Activated naive CD8-positive, alpha-beta T cell treated with anti-CD3 and anti-CD28 coated beads for 36 hours (primary cell): ENCODE data around the gene DDIAS. TPM values are rescaled to one million over a fixed set of nuclear protein-coding genes. Genes with fewer than 3 reads are reported as not detected.

Experiments
- DNase-seq: peaks from one replicate; pipeline ENCODE4 v3.0.0; 2021
- H3K27ac Mint-ChIP-seq: one replicate; pipeline ENCODE4 v1.8.0; 2022; ENCODE audit warnings: mild to moderate bottlenecking, moderate library complexity, mixed read lengths
- H3K27me3 Mint-ChIP-seq: one replicate; pipeline ENCODE4 v1.8.0; 2022; ENCODE audit warnings: mild to moderate bottlenecking, mixed read lengths
- H3K36me3 Mint-ChIP-seq: one replicate; pipeline ENCODE4 v1.8.0; 2021; ENCODE audit warnings: mild to moderate bottlenecking, mixed read lengths
- H3K4me1 Mint-ChIP-seq: one replicate; pipeline ENCODE4 v1.8.0; 2021; ENCODE audit warnings: mixed read lengths
- H3K4me3 Mint-ChIP-seq: one replicate; pipeline ENCODE4 v1.8.0; 2022; ENCODE audit warnings: mild to moderate bottlenecking, moderate library complexity, mixed read lengths
- H3K9me3 Mint-ChIP-seq: one replicate; pipeline ENCODE4 v1.8.0; 2022; ENCODE audit warnings: mixed read lengths
- total RNA-seq, 2 experiments: library from RNA; stranded (reverse); gene quantifications; one replicate each; pipeline ENCODE4 v1.2.3, GENCODE V29; 2021

DDIAS gene
- total RNA-seq, 2 experiments from 2014 or later: 28.8 to 31.8 TPM

DNA sequence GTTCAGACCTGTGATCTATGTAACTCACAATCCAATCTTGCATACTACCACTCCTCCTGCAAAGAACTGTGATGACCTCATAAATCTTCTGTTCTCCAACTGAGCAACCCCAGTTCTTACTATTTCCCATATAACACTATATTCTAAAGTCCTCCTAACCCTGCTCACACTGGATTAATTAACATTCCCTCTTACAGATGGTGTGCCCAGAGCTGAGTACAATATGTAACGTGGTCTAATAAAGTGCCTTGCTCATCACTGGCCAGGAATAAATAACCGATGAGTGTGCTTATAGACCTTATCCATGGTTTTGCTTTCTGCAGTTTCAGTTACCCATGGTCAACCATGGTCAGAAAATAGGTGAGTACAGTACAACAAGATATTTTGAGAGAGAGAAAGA is 29.9 kb upstream of the DDIAS start:
- Mint-ChIP-seq H3K9me3 (peaks cover 4% of the 10 kb centered on the region), H3K27me3 (no peaks in the 10 kb centered on the region), H3K4me3 (no peak overlapping the region), H3K36me3 (peaks cover 15% of the 10 kb centered on the region), H3K4me1 (peaks cover 28% of the 10 kb centered on the region), H3K27ac (no peak overlapping the region)
- DNase-seq: no peak

DNA sequence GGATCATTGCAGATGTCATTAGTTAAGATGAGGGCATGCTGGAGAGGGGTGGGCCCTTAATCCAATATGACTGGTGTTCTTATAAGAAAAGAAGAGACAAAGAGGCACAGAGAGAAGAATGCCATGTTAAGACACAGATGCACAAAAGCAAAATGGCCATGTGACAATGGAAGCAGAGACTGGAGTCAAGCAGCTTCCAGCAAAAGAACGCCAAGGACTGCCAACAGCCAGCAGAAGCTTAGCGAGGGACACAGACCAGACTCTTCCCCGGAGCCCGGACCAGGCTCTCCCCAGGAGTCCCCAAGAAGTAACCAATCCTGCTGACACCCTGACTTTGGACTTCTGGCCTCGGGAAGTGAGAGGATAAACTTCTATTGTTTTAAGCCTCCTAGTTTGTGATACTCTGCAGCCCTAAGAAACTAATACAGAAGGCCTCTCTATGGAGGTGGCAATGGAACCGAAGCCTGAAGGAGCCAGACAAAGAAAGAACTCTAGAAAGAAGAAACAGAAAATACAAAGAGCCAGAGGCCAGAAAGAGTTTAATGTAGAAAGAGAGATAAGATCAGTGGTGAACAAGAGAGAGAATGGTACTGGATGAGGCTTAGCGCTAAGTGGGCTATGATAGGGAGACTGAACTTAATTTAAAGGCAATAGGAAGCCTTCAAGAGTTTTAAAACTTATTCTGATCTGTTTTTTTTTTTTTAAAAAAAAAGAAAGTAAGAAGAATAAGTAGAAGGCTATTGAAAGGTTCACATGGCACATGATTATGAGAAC is 29.0 kb upstream of the DDIAS start:
- Mint-ChIP-seq H3K36me3 (peaks cover 20% of the 10 kb centered on the region), H3K27me3 (no peaks in the 10 kb centered on the region), H3K4me3 (no peak overlapping the region), H3K4me1 (peaks cover 25% of the 10 kb centered on the region), H3K9me3 (peaks cover 9% of the 10 kb centered on the region), H3K27ac (peak overlapping the region; percentile 20)
- no peak for DNase-seq

- H3K27me3 Mint-ChIP-seq: no peaks in the 10 kb centered on the region
- peaks cover 32% of the 10 kb centered on the region for H3K36me3 Mint-ChIP-seq
- peaks cover 23% of the 10 kb centered on the region for H3K4me1 Mint-ChIP-seq
- H3K27ac Mint-ChIP-seq: peak overlapping the region; percentile 35
- no peak for DNase-seq
- peaks cover 18% of the 10 kb centered on the region for H3K9me3 Mint-ChIP-seq
- H3K4me3 Mint-ChIP-seq: no peak overlapping the region
These were observed 27.6 kb upstream of the DDIAS start for GRCh38 chr11:82873919-82874333.

DNA sequence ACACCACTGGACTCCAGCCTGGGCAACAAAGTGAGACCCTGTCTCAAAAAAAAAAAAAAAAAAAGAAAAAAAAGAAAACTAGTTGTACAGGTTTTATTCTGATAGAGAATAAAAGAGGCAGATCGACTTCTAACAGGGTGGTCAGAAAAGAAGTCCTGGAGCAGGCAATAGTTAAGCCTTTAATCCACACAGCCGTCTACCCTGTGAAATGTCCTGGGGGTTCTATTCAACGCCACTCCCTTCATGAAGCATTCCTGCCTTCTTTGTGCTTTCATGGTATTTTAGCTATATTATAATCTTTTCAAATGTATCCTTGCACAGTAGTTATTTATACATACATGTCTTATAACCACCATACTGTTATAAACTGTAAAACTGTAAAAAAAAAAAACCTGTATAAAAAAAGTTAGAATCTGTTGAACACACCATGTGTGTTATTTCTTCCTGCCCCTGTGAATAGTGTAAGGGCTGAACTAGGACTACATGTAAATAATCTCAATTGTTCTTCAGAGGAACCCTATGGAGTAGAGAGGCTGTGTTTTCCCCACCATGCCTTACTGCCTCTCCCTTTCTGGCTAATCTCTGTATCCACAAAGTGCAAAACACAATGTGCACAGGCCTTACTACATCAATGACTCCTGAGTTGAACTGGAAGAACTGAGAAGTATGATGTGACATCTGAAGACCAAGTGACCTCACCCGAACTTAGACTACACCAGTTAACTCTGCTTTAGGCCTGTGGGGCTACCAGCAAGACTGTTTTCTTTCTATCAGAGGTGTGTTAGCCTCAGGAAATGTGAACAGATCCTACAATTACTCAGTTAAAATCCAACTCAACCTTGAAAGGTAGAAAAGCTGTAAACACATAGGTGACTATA is 26.7 kb upstream of the DDIAS start:
- Mint-ChIP-seq H3K4me3 (no peak overlapping the region), H3K36me3 (peaks cover 41% of the 10 kb centered on the region), H3K27me3 (no peaks in the 10 kb centered on the region), H3K27ac (no peak overlapping the region), H3K9me3 (peaks cover 18% of the 10 kb centered on the region), H3K4me1 (peaks cover 23% of the 10 kb centered on the region)
- no peak for DNase-seq

GRCh38 chr11:82883853-82884252 is 17.7 kb upstream of the DDIAS start:
- Mint-ChIP-seq H3K9me3 (peaks cover 8% of the 10 kb centered on the region), H3K27ac (peak overlapping the region; percentile 2), H3K4me1 (peaks cover 9% of the 10 kb centered on the region), H3K27me3 (no peaks in the 10 kb centered on the region), H3K36me3 (peaks cover 42% of the 10 kb centered on the region), H3K4me3 (no peak overlapping the region)
- DNase-seq: no peak

DNA sequence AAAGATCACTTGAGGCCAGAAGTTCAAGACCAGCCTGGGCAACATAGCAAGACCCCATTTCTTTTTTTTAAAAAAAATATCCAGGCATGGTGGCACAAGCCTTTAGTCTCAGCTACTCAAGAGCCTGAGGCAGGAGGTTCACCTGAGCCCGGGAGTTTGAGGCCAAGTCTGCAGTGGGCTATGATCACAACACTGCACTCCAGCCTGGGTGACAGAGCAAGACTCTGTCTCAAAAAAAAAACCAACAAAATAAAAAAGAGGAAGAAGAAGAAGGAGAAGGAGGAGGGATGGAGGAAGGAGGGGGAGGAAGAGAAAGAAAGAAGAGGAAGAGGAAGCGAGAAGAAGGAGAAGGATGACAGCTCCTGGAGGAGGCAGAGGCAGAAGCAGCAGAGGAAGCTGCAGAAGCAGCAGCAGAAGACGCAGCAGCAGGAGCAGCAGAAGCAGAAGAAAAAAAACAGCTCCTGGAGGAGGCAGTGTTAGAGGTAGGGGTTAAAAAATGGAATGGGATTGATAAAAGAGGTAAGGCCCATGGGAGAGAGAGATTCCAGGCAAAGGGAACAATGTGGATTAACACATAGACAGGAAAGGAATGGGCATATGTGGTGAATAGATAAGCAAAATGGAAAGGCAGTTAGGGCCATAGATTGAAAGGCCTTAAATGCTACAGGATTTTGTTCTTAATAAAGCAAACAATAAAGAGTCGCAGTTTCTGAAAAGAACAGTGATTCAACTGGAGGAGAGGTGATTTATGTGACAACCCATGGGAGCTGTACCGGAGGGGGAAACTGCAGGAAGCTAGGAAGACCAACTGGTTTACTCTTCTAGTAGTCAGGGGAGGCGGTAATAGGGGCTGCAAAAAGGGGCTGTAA is 12.2 kb upstream of the DDIAS start:
- Mint-ChIP-seq H3K4me3 (no peak overlapping the region), H3K4me1 (peaks cover 16% of the 10 kb centered on the region), H3K36me3 (peaks cover 6% of the 10 kb centered on the region), H3K27me3 (no peaks in the 10 kb centered on the region), H3K27ac (no peak overlapping the region), H3K9me3 (no peaks in the 10 kb centered on the region)
- no peak for DNase-seq

DNA sequence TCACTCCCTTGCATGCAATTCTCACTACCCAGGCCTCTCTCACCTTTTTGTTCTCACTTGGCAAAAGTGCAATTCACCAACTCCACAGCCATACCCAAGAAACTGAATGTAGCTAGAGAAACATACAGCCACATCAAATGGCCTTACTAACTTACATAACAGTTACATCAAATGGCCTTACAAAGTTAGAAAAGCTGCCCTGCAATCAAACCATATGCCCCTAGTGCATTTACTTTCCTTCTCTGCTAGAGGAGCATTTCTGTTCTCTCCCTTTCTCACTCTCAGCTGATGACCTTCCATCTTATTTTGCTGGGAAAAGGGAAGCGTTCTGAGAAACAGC is 11.6 kb upstream of the DDIAS start:
- Mint-ChIP-seq H3K4me1 (peaks cover 16% of the 10 kb centered on the region), H3K4me3 (no peak overlapping the region), H3K36me3 (peaks cover 6% of the 10 kb centered on the region), H3K27me3 (no peaks in the 10 kb centered on the region), H3K27ac (no peak overlapping the region), H3K9me3 (no peaks in the 10 kb centered on the region)
- no peak for DNase-seq

DNA sequence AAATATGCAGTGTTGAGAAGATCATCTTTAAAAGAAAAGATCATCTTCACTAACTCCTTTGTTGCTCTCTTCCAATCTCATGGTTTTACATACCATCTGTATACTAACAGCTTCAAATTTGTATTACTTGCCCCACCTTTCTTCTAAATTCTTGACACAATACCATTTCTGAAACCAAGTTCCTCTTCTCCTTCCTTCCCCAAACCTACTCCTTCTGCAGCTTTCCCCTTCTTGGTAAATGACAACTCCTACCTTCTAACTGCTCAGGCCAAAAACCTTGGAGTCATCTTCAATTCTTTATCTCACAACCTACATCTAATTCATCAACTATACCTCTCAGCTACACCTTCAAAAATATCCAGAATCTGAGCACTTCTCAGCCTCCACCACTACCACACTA is 10.6 kb upstream of the DDIAS start:
- Mint-ChIP-seq H3K27me3 (no peaks in the 10 kb centered on the region), H3K9me3 (peaks cover 2% of the 10 kb centered on the region), H3K4me1 (peaks cover 25% of the 10 kb centered on the region), H3K4me3 (no peak overlapping the region), H3K36me3 (peaks cover 13% of the 10 kb centered on the region), H3K27ac (no peak overlapping the region)
- no peak for DNase-seq

DNA sequence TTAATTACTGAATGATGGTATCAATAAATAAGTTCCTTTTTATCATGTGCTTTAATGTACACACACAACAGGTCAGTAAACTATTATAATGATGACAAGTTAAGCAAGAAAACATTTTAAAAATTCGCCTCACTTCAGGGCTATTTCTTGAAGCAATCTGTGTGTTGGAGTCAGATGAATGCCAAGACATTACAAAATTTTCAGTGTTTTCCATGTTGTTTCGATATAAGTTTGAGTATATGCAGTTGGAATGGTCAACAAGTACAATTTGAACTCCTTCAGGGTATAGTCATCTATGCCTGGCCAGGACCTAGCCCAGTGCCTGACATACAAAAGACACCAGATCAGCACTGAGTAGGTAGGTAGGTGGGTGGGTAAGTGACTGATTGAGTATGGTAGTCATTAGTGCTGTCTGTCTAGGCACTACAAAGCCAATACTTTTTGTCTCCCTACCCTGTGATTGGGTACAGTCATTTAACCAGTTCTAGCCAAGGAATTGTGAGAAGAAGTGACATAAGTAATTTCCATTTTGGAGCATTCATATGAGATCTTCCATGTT is 8.8 kb upstream of the DDIAS start:
- Mint-ChIP-seq H3K27me3 (no peaks in the 10 kb centered on the region), H3K4me1 (peaks cover 29% of the 10 kb centered on the region), H3K4me3 (no peak overlapping the region), H3K27ac (no peak overlapping the region), H3K36me3 (peaks cover 13% of the 10 kb centered on the region), H3K9me3 (peaks cover 7% of the 10 kb centered on the region)
- DNase-seq: no peak

DNA sequence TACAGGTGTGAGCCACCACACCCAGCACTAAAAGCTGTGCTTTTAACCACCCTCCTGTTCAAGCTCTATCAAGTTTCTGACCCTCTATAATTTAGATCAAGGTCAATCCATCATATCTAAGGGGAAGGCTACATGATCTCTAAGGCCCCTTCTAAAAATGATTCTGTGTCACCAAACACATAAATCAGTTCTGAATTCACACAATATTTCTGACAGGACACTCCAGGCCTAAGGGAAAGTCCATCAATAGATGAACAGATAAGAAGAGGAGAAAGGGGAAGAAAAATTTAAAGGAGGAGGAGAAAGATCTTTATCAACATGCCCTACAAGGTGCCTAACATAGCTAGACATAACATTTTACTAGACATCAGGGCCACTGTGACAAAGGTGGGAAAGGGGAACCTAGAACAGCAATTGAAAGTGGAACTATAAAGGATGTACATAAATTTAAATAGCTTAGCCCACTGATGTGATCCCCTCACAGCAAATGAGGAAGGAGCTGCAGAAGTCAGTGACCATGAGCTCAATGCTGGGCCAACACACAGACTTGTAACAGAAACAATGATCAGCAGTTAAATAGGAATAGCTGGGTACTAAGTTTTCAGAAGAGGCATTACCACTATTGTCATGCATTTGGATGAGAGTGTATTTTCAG is 6.0 kb upstream of the DDIAS start:
- H3K27ac Mint-ChIP-seq: no peak overlapping the region

GRCh38 chr11:82896183-82896582 is 5.4 kb upstream of the DDIAS start:
- Mint-ChIP-seq H3K27ac (no peak overlapping the region), H3K4me3 (no peak overlapping the region), H3K27me3 (no peaks in the 10 kb centered on the region), H3K9me3 (peaks cover 7% of the 10 kb centered on the region), H3K4me1 (peaks cover 45% of the 10 kb centered on the region), H3K36me3 (peaks cover 13% of the 10 kb centered on the region)
- no peak for DNase-seq

More for the DNA sequence above, 6.0 kb upstream of the DDIAS start:
- Mint-ChIP-seq H3K9me3 (peaks cover 7% of the 10 kb centered on the region), H3K4me3 (no peak overlapping the region), H3K4me1 (peaks cover 43% of the 10 kb centered on the region), H3K36me3 (peaks cover 13% of the 10 kb centered on the region), H3K27me3 (no peaks in the 10 kb centered on the region)
- no peak for DNase-seq

- Mint-ChIP-seq H3K4me1 (peaks cover 50% of the 10 kb centered on the region), H3K27me3 (no peaks in the 10 kb centered on the region), H3K27ac (no peak overlapping the region), H3K4me3 (peak overlapping the region; percentile 44), H3K9me3 (peaks cover 7% of the 10 kb centered on the region), H3K36me3 (peaks cover 18% of the 10 kb centered on the region)
- no peak for DNase-seq
These were observed 3.3 kb upstream of the DDIAS start for GRCh38 chr11:82898241-82898640.

DNA sequence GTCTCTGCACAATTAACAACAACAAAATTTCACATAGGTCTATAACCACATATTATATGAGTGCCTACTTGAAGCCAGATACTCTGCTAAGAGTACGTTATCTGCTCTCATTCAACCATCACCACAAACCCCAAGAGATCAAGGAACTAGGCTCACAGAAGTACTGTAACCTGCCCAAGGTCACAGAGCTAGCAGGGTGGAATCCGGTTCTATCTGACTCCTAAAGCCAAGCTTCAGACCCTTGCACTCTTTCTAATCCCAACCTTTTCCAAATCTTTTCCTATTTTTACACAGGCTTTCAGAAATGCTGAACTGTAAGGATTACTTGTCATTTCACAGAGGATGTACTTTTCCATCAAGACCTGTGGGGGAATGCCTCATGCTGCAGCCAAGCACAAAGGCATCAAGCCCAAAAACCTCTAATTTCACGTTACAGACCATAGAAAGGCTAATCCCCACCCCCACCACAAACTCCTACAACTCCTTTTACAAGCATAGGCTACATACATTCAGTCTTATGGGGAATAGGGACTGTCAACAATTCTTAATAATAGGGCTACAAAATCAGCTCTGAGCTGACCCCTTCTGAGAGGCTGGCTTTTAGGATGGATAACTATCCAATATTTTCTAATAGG is 2.2 kb upstream of the DDIAS start:
- H3K36me3 Mint-ChIP-seq: peaks cover 25% of the 10 kb centered on the region
- peaks cover 56% of the 10 kb centered on the region for H3K4me1 Mint-ChIP-seq
- H3K9me3 Mint-ChIP-seq: peaks cover 7% of the 10 kb centered on the region
- peak overlapping the region; percentile 100 for H3K4me3 Mint-ChIP-seq
- peak overlapping the region; percentile 99 for H3K27ac Mint-ChIP-seq
- no peak for DNase-seq
- no peaks in the 10 kb centered on the region for H3K27me3 Mint-ChIP-seq

DNA sequence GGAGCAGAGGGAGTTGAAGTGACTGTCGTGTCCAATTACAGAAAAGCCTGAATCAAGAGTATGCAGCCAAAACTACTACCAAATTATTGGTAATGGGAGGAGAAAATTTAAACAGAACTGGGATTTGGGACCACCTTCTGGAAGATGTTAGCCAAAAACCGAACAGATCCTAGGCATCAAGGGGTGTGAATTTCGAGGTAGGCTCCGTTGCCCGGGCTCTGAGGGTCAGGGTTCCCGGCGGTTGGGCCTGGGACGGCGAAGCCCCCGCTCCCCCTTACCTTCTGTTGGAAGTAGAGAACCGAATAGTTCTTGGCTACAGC is 1.6 kb upstream of the DDIAS start:
- Mint-ChIP-seq H3K27ac (peak overlapping the region; percentile 99), H3K27me3 (no peaks in the 10 kb centered on the region), H3K4me3 (peak overlapping the region; percentile 100), H3K9me3 (peaks cover 7% of the 10 kb centered on the region), H3K4me1 (peaks cover 57% of the 10 kb centered on the region), H3K36me3 (peaks cover 25% of the 10 kb centered on the region)
- DNase-seq: no peak
